Activated CD4-positive, alpha-beta T cell treated with anti-CD3 and anti-CD28 coated beads, Interleukin-2, amount 10 ng/mL, durations not matched to agents 24 days and 14 days (primary cell): Measurements from ENCODE around the gene TAS2R1. TPM values are rescaled to one million over a fixed set of nuclear protein-coding genes. Genes with fewer than 3 reads are reported as not detected.

Experiments used
- DNase-seq: peaks from one replicate; pipeline ENCODE4 v3.0.0; 2022
- H3K27ac Mint-ChIP-seq: one replicate; pipeline ENCODE4 v1.8.0; 2022; ENCODE audit warnings: mild to moderate bottlenecking, mixed read lengths
- H3K27me3 Mint-ChIP-seq: one replicate; pipeline ENCODE4 v1.8.0; 2022; ENCODE audit warnings: mixed read lengths
- H3K36me3 Mint-ChIP-seq: one replicate; pipeline ENCODE4 v1.8.0; 2022; ENCODE audit warnings: low read depth, mild to moderate bottlenecking, mixed read lengths
- H3K4me1 Mint-ChIP-seq: one replicate; pipeline ENCODE4 v1.8.0; 2021; ENCODE audit warnings: mixed read lengths
- H3K4me3 Mint-ChIP-seq: one replicate; pipeline ENCODE4 v1.8.0; 2022; ENCODE audit warnings: mild to moderate bottlenecking, moderate library complexity, mixed read lengths
- H3K9me3 Mint-ChIP-seq: one replicate; pipeline ENCODE4 v1.8.0; 2021; ENCODE audit warnings: mixed read lengths
- intact Hi-C: fragments of 100-400 bp; cut with micrococcal nuclease; formaldehyde crosslinking; loops from one replicate; pipeline ENCODE4 v1.15.1; 2023
- total RNA-seq: library from RNA; stranded (reverse); gene quantifications from 2 replicates; pipeline ENCODE4 v1.2.3, GENCODE V29; 2022

Gene TAS2R1
- total RNA-seq, 1 donor from 2014 or later = not detected

DNA sequence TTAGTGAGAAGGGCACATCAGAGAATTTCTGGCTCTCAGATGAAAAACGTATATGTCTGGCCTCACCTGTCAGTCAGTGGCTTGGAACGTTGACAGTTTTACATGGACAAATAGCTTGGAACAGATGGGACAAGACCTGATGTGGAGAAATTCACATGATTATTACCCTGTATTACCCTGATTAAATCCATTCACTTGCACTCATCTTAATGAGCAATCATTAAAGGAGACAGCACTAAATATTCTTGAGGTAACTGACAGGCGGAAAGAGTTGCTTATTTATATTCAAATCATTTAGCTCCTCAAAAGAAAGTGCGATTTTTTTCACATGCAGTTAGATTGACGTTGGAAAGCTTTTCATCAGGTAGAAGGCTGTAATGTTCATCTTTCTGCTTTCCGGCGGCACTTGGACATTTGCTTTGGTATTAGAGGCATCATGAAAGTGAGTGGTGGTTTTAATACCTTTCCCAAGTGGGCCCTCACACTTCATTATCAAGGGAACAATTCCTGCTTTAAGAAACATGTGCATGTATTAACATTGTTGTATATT, 11.7 kb upstream of the TAS2R1 start:
- no peak for DNase-seq
- Mint-ChIP-seq H3K36me3 (no peaks in the 10 kb centered on the region), H3K4me3 (no peak overlapping the region), H3K27ac (no peak overlapping the region), H3K27me3 (no peaks in the 10 kb centered on the region), H3K9me3 (peaks cover 7% of the 10 kb centered on the region), H3K4me1 (no peaks in the 10 kb centered on the region)
- intact Hi-C loops = no loop called here

DNA sequence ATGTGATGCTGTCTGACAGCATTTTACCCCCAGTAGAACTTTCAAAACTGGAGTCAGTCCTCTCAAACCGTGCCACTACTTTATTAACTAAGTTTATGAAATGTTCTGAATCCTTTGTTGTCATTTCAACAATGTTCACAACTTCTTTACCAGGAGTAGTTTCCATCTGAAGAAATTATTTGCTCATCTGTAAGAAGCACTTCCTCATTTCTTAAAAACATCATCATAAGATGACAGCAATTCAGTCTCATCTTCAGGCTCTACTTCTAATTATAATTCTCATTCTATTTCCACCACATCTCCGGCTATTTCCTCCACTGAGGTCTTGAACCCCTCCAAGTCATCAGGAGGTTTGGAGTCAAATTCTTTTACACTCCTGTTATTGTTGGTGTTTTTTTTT, 2.3 kb upstream of the TAS2R1 start:
- H3K4me1 Mint-ChIP-seq = no peaks in the 10 kb centered on the region
- intact Hi-C loops = no loop called here
- no peak overlapping the region for H3K27ac Mint-ChIP-seq
- no peaks in the 10 kb centered on the region for H3K27me3 Mint-ChIP-seq
- DNase-seq = no peak
- H3K9me3 Mint-ChIP-seq = peaks cover 7% of the 10 kb centered on the region
- no peak overlapping the region for H3K4me3 Mint-ChIP-seq
- no peaks in the 10 kb centered on the region for H3K36me3 Mint-ChIP-seq

DNA sequence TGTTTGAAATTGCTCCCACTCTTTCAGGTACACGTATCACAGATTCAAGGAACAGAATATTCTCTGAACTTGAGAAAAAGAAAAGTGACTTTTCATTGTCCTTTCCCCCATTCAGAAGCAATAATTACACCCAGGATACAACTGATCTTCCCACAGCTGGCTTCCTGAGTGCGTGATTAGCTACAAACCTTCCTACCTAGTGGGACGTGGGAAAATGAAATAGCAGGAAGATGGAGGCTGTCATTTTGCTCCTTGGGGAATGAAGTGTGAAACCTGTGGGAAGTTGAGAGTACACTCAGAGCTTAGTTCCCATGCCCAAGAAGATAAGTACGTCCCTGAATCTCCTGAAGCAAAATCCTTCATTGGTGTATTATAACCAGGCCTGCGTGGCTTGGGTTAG, 2.6 kb downstream of the TAS2R1 start:
- H3K36me3 Mint-ChIP-seq = no peaks in the 10 kb centered on the region
- no peak for DNase-seq
- H3K4me3 Mint-ChIP-seq = no peak overlapping the region
- H3K4me1 Mint-ChIP-seq = no peaks in the 10 kb centered on the region
- H3K27me3 Mint-ChIP-seq = no peaks in the 10 kb centered on the region
- H3K27ac Mint-ChIP-seq = no peak overlapping the region
- intact Hi-C loops = no loop called here
- no peaks in the 10 kb centered on the region for H3K9me3 Mint-ChIP-seq

DNA sequence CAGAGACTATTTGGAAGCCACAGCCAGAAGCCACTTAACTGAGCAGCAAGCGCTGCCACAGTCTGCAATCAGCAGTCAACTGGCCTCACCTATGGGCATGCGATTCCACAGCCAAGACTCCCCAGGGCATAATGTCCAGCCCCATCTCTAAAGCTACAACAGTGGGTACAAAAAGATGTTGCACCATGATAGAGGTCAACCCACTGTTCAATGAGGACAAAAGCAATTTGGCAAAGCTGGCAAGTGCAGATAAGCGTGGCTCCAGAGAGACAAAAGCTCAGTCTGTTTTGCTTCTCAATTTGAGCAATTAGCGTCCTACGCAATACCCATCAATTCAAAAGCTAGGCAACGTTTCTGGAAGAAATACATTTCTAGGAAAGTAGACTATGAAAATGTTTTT, 3.2 kb downstream of the TAS2R1 start:
- Mint-ChIP-seq H3K9me3 (no peaks in the 10 kb centered on the region), H3K4me3 (no peak overlapping the region), H3K36me3 (no peaks in the 10 kb centered on the region), H3K4me1 (no peaks in the 10 kb centered on the region), H3K27ac (no peak overlapping the region), H3K27me3 (no peaks in the 10 kb centered on the region)
- intact Hi-C loops = no loop called here
- no peak for DNase-seq

DNA sequence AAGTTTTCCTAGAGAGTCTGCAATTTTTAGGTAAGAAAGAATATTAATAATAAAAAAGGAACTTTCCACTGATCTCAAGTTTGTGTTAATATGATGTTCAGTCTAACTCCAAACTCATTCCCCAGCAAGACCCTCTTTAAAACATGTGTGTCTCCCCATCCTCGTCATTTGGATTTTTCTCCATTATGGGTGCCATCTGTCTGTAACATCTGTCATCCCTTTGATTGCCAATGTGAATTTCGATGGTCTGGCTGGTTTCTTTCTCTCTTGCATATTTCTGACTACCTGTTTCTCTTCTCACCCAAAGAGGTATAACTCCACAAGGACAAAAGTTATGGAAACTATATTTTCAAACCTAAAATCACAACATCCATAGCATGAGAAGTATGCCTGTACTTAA, 4.4 kb downstream of the TAS2R1 start:
- Mint-ChIP-seq H3K27ac (no peak overlapping the region), H3K27me3 (no peaks in the 10 kb centered on the region), H3K9me3 (no peaks in the 10 kb centered on the region), H3K36me3 (no peaks in the 10 kb centered on the region), H3K4me3 (no peak overlapping the region), H3K4me1 (no peaks in the 10 kb centered on the region)
- no peak for DNase-seq
- intact Hi-C loops = no loop called here

DNA sequence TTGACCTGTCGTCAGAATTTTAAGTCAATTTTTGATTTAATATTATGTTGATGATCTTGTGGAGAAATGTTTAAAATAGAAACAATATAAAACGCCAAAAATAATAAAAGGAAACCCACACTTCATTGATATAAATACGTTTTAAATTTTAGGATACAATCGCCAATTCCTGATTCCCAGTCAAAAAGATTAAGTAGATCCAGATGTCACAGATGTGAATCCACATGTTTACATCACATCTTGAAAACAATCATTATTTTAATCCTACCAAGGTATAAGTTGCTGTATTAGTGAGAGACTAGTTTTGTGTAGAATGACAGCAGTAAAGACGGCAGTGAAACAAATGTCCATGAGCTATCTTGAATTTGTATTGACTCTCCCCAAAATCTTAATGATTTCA, 4.9 kb downstream of the TAS2R1 start:
- H3K27ac Mint-ChIP-seq = no peak overlapping the region
- intact Hi-C loops = no loop called here
- H3K9me3 Mint-ChIP-seq = no peaks in the 10 kb centered on the region
- no peaks in the 10 kb centered on the region for H3K4me1 Mint-ChIP-seq
- no peak for DNase-seq
- no peak overlapping the region for H3K4me3 Mint-ChIP-seq
- no peaks in the 10 kb centered on the region for H3K27me3 Mint-ChIP-seq
- H3K36me3 Mint-ChIP-seq = no peaks in the 10 kb centered on the region

DNA sequence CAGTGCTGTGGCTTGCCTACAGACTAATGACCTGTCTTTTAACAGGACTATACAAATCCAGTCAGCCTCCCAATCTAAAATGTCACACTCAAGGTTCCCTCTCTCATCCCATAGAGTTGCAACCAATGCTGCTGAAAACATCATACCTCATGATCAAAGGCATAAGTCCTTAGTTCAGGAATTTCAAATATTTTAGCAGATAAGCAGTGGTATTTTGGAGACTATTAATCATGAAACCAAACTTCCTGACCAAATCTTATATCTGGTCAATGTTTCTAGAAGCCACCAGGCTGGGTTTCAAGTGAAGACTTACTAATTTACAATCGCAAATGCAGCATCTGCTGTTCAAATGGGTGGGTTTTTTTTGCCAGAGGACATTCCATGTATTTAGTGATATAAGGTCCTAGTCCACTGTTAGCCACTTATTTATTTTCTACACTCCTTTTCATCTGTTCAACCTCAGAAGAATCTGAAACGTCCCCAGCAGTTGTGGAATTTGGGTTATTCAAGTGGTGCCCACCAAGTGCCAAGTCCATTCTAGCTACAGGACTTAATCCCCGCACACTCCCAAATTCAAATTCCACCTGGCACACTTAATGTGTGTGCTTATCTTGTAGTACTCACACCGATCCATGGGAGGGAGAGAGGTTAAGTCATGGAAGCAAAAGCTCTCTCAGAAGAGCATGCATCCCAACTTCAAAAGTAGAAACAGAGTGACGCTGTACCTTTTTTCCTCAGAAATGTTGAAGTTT, 5.8 kb downstream of the TAS2R1 start:
- intact Hi-C loops = no loop called here
- Mint-ChIP-seq H3K27ac (no peak overlapping the region), H3K9me3 (no peaks in the 10 kb centered on the region), H3K36me3 (no peaks in the 10 kb centered on the region), H3K27me3 (no peaks in the 10 kb centered on the region), H3K4me1 (no peaks in the 10 kb centered on the region), H3K4me3 (no peak overlapping the region)
- no peak for DNase-seq

DNA sequence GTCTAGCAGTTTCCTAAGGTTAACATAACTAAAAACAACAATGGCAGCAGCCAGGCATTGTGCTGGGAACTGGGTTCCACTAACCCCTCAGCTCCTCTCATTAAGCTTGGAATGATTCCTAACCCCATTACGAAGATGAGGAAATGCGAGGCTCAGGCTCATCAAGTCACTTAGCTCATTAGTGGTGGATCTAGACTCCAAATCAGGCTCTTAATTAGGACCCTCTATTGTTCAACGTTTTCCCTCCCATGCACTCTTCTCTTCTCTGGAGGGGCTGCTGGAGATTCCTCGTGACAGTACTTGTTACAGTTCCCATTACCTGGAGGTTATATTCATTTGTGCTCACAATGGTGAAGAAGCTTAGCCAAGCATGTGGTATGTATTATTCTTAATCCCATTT, 6.5 kb downstream of the TAS2R1 start:
- no peak overlapping the region for H3K27ac Mint-ChIP-seq
- intact Hi-C loops = no loop called here
- DNase-seq = no peak
- H3K36me3 Mint-ChIP-seq = no peaks in the 10 kb centered on the region
- no peaks in the 10 kb centered on the region for H3K27me3 Mint-ChIP-seq
- no peak overlapping the region for H3K4me3 Mint-ChIP-seq
- H3K4me1 Mint-ChIP-seq = no peaks in the 10 kb centered on the region
- no peaks in the 10 kb centered on the region for H3K9me3 Mint-ChIP-seq

DNA sequence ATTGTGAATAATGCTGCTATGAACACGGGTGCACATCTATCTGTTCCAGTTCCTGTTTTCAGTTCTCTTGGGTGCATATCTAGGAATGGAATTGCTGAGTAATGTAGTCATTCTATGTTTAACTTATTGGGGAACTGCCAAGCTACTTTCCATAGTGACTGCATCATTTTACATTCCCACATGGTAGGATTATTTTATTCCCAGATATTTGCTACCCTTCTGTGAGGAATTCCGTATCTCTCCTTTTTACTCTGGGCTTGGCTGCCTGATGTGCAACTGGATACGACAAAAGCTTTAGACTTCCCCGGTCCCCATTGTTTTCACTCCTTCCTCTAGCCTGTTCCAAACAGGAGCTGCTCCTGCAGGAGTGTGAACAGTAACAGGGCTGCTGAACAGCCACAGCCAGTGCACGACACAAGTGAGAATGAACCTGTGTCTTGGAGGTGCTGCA, 7.2 kb downstream of the TAS2R1 start:
- Mint-ChIP-seq H3K27me3 (no peaks in the 10 kb centered on the region), H3K9me3 (no peaks in the 10 kb centered on the region), H3K36me3 (no peaks in the 10 kb centered on the region), H3K4me1 (no peaks in the 10 kb centered on the region), H3K27ac (no peak overlapping the region), H3K4me3 (no peak overlapping the region)
- DNase-seq = no peak
- intact Hi-C loops = no loop called here

DNA sequence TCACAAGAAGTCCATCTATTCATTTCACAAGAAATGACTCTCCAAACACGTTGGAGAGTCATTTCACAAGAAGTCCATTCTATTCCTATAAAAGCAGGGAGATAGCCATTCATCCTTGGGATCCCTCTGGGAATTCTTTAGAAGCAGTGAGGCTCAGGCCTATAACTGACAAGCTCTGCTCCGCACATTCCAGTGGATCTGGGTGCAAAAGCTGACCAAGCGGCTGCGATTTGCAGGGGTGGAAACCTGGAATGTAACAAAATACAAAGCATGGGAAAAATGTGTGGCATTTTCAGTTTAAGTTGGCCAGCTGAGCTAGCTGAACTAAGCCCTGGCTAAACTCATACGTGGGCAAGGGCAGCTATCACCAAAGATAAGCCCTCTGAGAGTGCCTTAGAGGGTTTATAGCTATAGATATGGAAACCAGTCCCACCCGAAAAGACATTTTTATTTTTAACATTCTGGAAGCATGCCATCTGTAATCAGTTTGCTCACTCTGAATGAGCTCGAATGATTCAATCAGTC, 8.7 kb downstream of the TAS2R1 start:
- Mint-ChIP-seq H3K36me3 (no peaks in the 10 kb centered on the region), H3K4me3 (no peak overlapping the region), H3K27me3 (no peaks in the 10 kb centered on the region), H3K27ac (no peak overlapping the region), H3K9me3 (no peaks in the 10 kb centered on the region), H3K4me1 (no peaks in the 10 kb centered on the region)
- intact Hi-C loops = no loop called here
- no peak for DNase-seq

DNA sequence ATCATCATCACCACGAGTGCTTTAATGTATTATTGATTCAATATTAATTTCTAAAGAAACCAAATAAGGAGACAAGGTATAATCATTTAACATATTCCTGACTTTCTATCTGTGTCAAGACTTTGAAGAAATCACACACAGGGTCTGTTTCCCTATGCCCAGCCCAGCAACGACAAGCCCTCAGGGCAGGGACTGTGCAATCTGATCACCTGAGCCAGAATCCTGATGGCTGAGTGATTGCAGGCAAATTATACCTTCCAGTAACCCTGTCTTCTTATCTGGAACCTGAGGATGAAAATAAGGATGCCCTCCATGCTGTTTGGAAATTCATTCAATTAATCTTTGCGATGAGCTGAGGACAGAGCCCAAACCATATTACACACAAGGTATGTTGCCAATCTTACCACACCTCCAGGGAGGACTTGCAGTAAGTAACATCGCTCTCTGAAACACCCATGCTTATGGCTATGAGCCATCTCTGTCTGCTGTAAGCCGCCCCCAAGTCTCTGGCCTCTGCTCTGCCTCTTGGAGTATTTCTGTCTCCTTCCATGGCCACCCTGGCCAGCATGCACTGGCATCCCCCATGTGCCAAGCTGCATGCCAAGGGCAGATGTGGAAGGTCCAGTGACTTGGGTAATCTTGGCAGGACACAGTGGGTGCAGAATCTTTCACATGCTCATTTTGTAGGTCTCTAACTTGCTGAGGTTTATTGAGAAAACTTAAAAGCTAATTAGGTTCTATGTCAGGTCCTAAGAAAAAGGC, 10.6 kb downstream of the TAS2R1 start:
- intact Hi-C loops = no loop called here
- Mint-ChIP-seq H3K4me1 (no peaks in the 10 kb centered on the region), H3K4me3 (no peak overlapping the region), H3K27ac (no peak overlapping the region), H3K36me3 (no peaks in the 10 kb centered on the region), H3K27me3 (no peaks in the 10 kb centered on the region), H3K9me3 (no peaks in the 10 kb centered on the region)
- DNase-seq = no peak

DNA sequence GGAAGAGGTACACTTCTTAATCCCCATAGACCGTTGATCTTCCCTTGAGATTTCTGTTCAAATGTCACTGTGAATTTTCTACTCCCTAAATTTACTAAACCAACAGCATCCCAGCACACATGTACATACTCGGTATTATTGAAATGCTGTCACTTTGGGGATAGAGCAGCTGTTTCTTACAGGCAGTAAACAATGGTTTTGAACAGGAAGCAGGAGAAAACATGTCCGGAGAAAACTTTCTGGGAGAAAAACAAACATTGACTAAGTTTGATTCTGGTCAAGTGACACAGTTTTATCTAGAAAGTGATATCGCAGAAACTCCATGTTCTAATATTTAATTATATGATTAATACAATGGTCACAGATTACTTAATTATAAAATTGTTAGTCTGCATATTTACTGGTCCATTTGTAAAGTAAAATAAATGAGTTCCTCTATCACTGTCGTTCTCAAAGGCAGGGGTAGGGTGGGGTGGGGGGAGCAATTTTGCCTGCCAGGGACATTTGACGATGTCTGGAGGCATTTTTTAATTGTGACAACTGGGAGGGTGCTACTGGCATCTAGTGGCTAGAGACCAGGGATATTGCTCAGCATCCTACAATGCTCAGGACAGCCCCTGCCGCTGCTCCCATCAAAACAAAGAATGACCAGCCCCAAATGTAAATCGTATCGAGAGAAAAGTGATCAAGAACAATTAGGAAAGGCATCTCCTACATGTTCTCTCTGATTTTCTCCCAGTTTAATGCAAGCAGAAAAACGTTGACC, 12.2 kb downstream of the TAS2R1 start:
- Mint-ChIP-seq H3K27me3 (no peaks in the 10 kb centered on the region), H3K27ac (no peak overlapping the region), H3K9me3 (no peaks in the 10 kb centered on the region), H3K4me1 (no peaks in the 10 kb centered on the region), H3K4me3 (no peak overlapping the region), H3K36me3 (no peaks in the 10 kb centered on the region)
- DNase-seq = no peak
- intact Hi-C loops = no loop called here

DNA sequence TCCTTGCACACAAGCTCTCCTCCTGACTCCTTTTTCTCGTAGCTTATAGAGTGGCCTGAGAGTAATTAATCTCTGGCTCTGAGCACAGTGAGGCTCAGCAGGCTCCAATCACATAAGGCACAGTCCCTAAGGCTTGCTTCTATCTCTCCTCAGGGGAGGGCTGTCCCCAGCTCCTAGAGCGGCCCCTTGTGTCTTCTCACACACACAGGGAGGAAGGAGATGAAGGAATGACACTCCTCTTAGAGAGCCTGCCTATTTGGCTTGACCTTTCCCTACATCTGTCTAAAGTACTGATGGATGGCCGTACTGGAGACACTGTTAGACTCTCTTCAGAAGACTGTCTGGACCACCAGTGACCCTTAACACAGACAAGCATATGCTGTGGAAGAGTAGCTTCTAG, 12.9 kb downstream of the TAS2R1 start:
- no peaks in the 10 kb centered on the region for H3K27me3 Mint-ChIP-seq
- intact Hi-C loops = no loop called here
- no peaks in the 10 kb centered on the region for H3K4me1 Mint-ChIP-seq
- no peaks in the 10 kb centered on the region for H3K9me3 Mint-ChIP-seq
- no peak overlapping the region for H3K4me3 Mint-ChIP-seq
- DNase-seq = no peak
- H3K27ac Mint-ChIP-seq = no peak overlapping the region
- H3K36me3 Mint-ChIP-seq = no peaks in the 10 kb centered on the region

DNA sequence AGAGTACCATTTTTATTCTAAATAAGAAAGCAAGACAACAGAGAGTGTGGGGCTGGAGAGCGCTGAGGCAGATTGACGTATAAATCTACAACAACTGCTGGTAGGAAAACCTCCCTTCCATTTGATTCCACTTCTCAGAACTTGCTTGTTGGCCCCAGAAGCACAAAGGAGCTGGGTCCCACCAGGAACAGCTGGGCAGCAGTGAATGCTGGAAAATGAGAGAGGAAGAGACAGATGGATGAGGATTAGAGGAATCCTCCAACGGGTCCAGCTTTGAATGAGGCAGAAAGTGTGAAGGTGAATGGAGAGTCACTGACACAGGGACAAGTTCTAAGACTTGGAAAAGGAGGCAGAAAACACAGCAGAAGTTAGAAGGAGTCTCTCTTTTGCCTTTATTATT, 14.8 kb downstream of the TAS2R1 start:
- intact Hi-C loops = no loop called here
- Mint-ChIP-seq H3K4me3 (no peak overlapping the region), H3K27ac (no peak overlapping the region), H3K4me1 (no peaks in the 10 kb centered on the region), H3K36me3 (no peaks in the 10 kb centered on the region), H3K27me3 (no peaks in the 10 kb centered on the region), H3K9me3 (no peaks in the 10 kb centered on the region)
- DNase-seq = no peak
